SK-N-SH treated with all-trans-retinoic acid at 6 μM for 48 hours (cell line): ENCODE data around the gene RAB2B.

Source experiments
- CSRNP3 ChIP-seq: fragments of 250-450 bp; sonication (Bioruptor Pico); IDR thresholded peaks from 2 replicates; pipeline ENCODE4 v1.5.1; 2021; ENCODE audit warnings: mild to moderate bottlenecking, moderate library complexity
- ZFP30 ChIP-seq: fragments of 450-650 bp; formaldehyde crosslinking; IDR thresholded peaks from 2 replicates; pipeline ENCODE4 v1.5.0; 2022; ENCODE audit warnings: mild to moderate bottlenecking, moderate library complexity
- ZNF8 ChIP-seq: fragments of 450-650 bp; formaldehyde crosslinking; IDR thresholded peaks from 2 replicates; pipeline ENCODE4 v1.5.0; 2020; ENCODE audit warnings: mild to moderate bottlenecking, moderate library complexity

DNA sequence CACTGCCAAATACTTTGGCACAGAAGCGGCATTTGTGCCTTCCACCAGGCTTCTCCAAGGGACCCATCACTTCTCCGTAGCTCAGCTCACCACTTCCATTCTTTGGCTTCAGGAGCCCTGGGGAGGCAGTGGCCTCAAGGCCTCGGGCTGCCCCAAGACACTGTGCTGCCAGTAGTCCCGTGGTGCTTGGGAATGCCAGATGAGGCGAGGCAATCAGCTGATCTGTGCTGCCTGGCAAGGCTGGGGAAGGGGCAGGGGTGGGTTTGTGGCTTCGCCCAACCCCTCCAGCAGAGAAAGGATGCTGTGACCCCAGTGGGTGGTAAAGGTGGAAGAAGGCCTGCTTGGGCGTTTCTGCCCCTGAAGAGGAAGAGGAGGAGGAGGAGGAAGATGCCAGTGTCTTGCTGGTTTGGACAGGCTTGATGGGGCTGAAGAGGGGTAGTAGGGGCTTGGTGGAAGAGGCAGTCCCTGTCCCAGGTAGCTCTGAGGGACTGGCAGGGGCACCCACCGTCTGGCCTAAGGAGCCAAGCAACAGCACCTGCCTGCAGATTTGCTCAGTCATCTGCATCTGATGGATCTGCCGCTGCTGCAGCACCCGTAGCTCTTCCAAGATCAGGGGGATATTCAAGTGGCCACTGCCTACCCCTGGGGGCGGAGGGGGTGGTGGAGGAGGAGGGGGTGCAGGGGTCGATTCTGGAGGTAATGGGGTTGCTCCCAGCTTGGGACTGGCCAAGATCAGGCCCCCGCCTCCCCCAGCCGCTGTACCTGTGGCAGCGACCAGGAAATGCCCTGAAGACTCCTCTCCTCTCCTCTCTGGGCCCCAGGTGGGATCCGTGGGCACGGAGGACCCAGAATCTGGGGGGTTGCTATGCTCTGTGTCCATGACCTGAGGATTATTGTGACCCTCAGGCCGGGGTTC lies 48.1 kb upstream of the RAB2B start:
- no peak for TF ChIP-seq ZNF8 (CRISPR knock-in tag)
- no peak for TF ChIP-seq ZFP30 (CRISPR knock-in tag)
- TF ChIP-seq CSRNP3 (CRISPR knock-in tag), result no peak
